H1 (cell line): ENCODE data around the gene MYD88. TPM values are rescaled to one million over a fixed set of nuclear protein-coding genes. Genes with fewer than 3 reads are reported as not detected.

Source experiments
- CTCF ChIA-PET: fragments of 300-600 bp; sonication (Branson Sonifier 250); formaldehyde crosslinking; loops from one replicate; lab custom pipeline; 2021; ENCODE audit not compliant: partially characterized antibody; lab: Charles Lee
- POLR2A ChIA-PET: fragments of 300-600 bp; sonication (Branson Sonifier 250); formaldehyde crosslinking; loops from one replicate; lab custom pipeline; 2021; ENCODE audit warnings: inconsistent platforms; ENCODE audit not compliant: partially characterized antibody; lab: Charles Lee
- DNase-seq, 2 experiments: peaks; one replicate each; pipeline versions ENCODE4 v3.0.0 to v3.0.0-alpha.2; 2010 to 2022; ENCODE audit warnings: low spot score in 2 of 2, low read depth in 1 of 2, mixed read lengths in 1 of 2
- FAIRE-seq: peaks from 2 replicates; lab custom pipeline; 2011; peaks lifted over from hg19 to GRCh38; lab: Jason Lieb, UNC
- H2AFZ ChIP-seq: 2 replicates; pipeline ENCODE4 v1.8.1; 2012; ENCODE audit warnings: low read length, inconsistent platforms
- H2AK5ac ChIP-seq: 2 replicates; pipeline ENCODE4 v1.6.1; 2013; ENCODE audit warnings: low read depth, low read length
- H2BK120ac ChIP-seq: replicated peaks from 2 replicates; pipeline ENCODE3; 2013; ENCODE audit warnings: low read depth, low read length, inconsistent platforms
- H2BK12ac ChIP-seq: 2 replicates; pipeline ENCODE4 v1.6.1; 2013; ENCODE audit warnings: low read depth, low read length
- H2BK15ac ChIP-seq: 2 replicates; pipeline ENCODE4 v1.6.1; 2013; ENCODE audit warnings: low read length
- H2BK20ac ChIP-seq: 2 replicates; pipeline ENCODE4 v1.6.1; 2013; ENCODE audit warnings: low read length
- H2BK5ac ChIP-seq: 2 replicates; pipeline ENCODE4 v1.6.1; 2013; ENCODE audit warnings: low read depth, low read length
- H3K14ac ChIP-seq: 2 replicates; pipeline ENCODE4 v1.6.1; 2013; ENCODE audit warnings: inconsistent platforms; ENCODE audit not compliant: insufficient read length
- H3K18ac ChIP-seq: 2 replicates; pipeline ENCODE4 v1.6.1; 2013; ENCODE audit warnings: low read length; ENCODE audit errors: extremely low read depth
- H3K23ac ChIP-seq: 2 replicates; pipeline ENCODE4 v1.6.1; 2013; ENCODE audit warnings: inconsistent platforms; ENCODE audit not compliant: insufficient read length
- H3K23me2 ChIP-seq: 2 replicates; pipeline ENCODE4 v1.6.1; 2013; ENCODE audit warnings: low read depth, low read length
- H3K27ac ChIP-seq: 2 replicates; pipeline ENCODE4 v1.6.1; 2011; ENCODE audit warnings: low read depth, low read length, inconsistent platforms
- H3K27me3 ChIP-seq, 4 experiments: replicated peaks in 1 of 4; 1 replicate in 1 of 4; 2 replicates in 3 of 4; pipeline versions ENCODE4 v1.6.1 to v1.8.1; 2011 to 2013; ENCODE audit warnings: low read length in 3 of 4, mild to moderate bottlenecking in 3 of 4, inconsistent platforms in 2 of 4, mixed read lengths in 2 of 4, moderate library complexity in 1 of 4; ENCODE audit not compliant: control insufficient read depth in 3 of 4, insufficient read depth in 3 of 4; ENCODE audit errors: extremely low read depth in 1 of 4
- H3K36me3 ChIP-seq, 4 experiments: 2 replicates each; pipeline versions ENCODE4 v1.6.1 to v1.8.1; 2011 to 2013; ENCODE audit warnings: mild to moderate bottlenecking in 4 of 4, low read length in 3 of 4, moderate library complexity in 2 of 4, control low read depth in 1 of 4, inconsistent platforms in 1 of 4; ENCODE audit not compliant: insufficient read depth in 4 of 4, control insufficient read depth in 2 of 4
- H3K4ac ChIP-seq: replicated peaks from 2 replicates; pipeline ENCODE3; 2013; ENCODE audit warnings: low read length, low read depth, mixed read lengths, inconsistent platforms; ENCODE audit not compliant: insufficient read length
- H3K4me1 ChIP-seq, 4 experiments: replicated peaks in 1 of 4; 1 replicate in 1 of 4; 2 replicates in 3 of 4; pipeline versions ENCODE4 v1.6.1 to v1.8.1; 2011 to 2013; ENCODE audit warnings: low read length in 3 of 4, inconsistent platforms in 2 of 4, mixed read lengths in 1 of 4; ENCODE audit not compliant: insufficient read depth in 4 of 4, control insufficient read depth in 3 of 4
- H3K4me2 ChIP-seq, 2 experiments: 2 replicates each; pipeline versions ENCODE4 v1.6.1 to v1.8.1; 2011 to 2013; ENCODE audit warnings: low read depth in 2 of 2, low read length in 2 of 2, control low read depth in 1 of 2, inconsistent platforms in 1 of 2, mild to moderate bottlenecking in 1 of 2; ENCODE audit not compliant: insufficient read depth in 1 of 2
- H3K4me3 ChIP-seq, 4 experiments: fragments of 200-600, 300-600 bp in 1 of 4; sonication (generic), shearing (Covaris generic), sonication (Bioruptor Twin) in 1 of 4; 2 replicates each; pipeline versions ENCODE4 v1.5.1 to v1.8.1; 2011 to 2016; ENCODE audit warnings: low read length in 4 of 4, low read depth in 3 of 4, control low read depth in 2 of 4, inconsistent platforms in 2 of 4, mild to moderate bottlenecking in 2 of 4, mixed read lengths in 1 of 4, moderate library complexity in 1 of 4; ENCODE audit not compliant: insufficient read depth in 2 of 4; ENCODE audit errors: extremely low read depth in 1 of 4
- H3K56ac ChIP-seq: replicated peaks from 2 replicates; pipeline ENCODE3; 2013; ENCODE audit warnings: low read depth, mild to moderate bottlenecking, mixed read lengths, low read length, inconsistent platforms; ENCODE audit not compliant: insufficient read length
- H3K79me1 ChIP-seq: 2 replicates; pipeline ENCODE4 v1.6.1; 2013; ENCODE audit warnings: low read depth, low read length, control low read depth
- H3K79me2 ChIP-seq, 2 experiments: 2 replicates each; pipeline versions ENCODE4 v1.6.1 to v1.8.1; 2012 to 2013; ENCODE audit warnings: low read length in 2 of 2, mild to moderate bottlenecking in 2 of 2, inconsistent platforms in 1 of 2; ENCODE audit not compliant: insufficient read depth in 2 of 2, control insufficient read depth in 1 of 2
- H3K9ac ChIP-seq, 4 experiments: replicated peaks in 1 of 4; 1 replicate in 1 of 4; 2 replicates in 3 of 4; pipeline versions ENCODE4 v1.6.1 to v1.8.1; 2011 to 2013; ENCODE audit warnings: low read depth in 3 of 4, low read length in 3 of 4, control low read depth in 2 of 4, mild to moderate bottlenecking in 2 of 4, moderate library complexity in 2 of 4, inconsistent platforms in 1 of 4; ENCODE audit errors: extremely low read depth in 1 of 4
- H3K9me3 ChIP-seq, 2 experiments: 2 replicates each; pipeline versions ENCODE4 v1.6.1 to v1.8.1; 2012 to 2013; ENCODE audit warnings: mild to moderate bottlenecking in 2 of 2, moderate library complexity in 2 of 2, control low read depth in 1 of 2, inconsistent platforms in 1 of 2, low read depth in 1 of 2, low read length in 1 of 2, mixed read lengths in 1 of 2; ENCODE audit not compliant: insufficient read depth in 2 of 2
- H4K20me1 ChIP-seq, 2 experiments: replicated peaks in 1 of 2; 2 replicates each; pipeline versions ENCODE3 to v1.8.1; 2011 to 2013; ENCODE audit warnings: inconsistent platforms in 2 of 2, low read length in 2 of 2, mild to moderate bottlenecking in 1 of 2; ENCODE audit not compliant: insufficient read depth in 2 of 2, control insufficient read depth in 1 of 2
- H4K5ac ChIP-seq: 2 replicates; pipeline ENCODE4 v1.6.1; 2013; ENCODE audit warnings: low read length, low read depth, mixed read lengths, inconsistent platforms; ENCODE audit not compliant: insufficient read length
- H4K8ac ChIP-seq: 2 replicates; pipeline ENCODE4 v1.8.0; 2013; ENCODE audit warnings: mild to moderate bottlenecking, moderate library complexity, low read length, inconsistent platforms; ENCODE audit not compliant: insufficient read depth; ENCODE audit errors: extremely low read depth
- H4K91ac ChIP-seq: replicated peaks from 2 replicates; pipeline ENCODE3; 2013; ENCODE audit warnings: low read length, mixed read lengths, inconsistent platforms; ENCODE audit not compliant: insufficient read length
- BRCA1 ChIP-seq: IDR thresholded peaks from 2 replicates; pipeline ENCODE4 v1.6.1; 2012; ENCODE audit warnings: low read depth, low read length, improper control_type of control experiment
- NANOG ChIP-seq: IDR thresholded peaks from 2 replicates; pipeline ENCODE4 v1.6.1; 2011; ENCODE audit warnings: low read length, low read depth, mild to moderate bottlenecking, inconsistent platforms; ENCODE audit not compliant: insufficient read depth, poor library complexity, severe bottlenecking
- PHF8 ChIP-seq: fragments of 200-600 bp; sonication (generic); conservative IDR thresholded peaks from 2 replicates; pipeline ENCODE4 v1.7.1; 2012; ENCODE audit warnings: low read depth, mild to moderate bottlenecking, inconsistent platforms, low read length, moderate library complexity
- RBBP5 ChIP-seq: IDR thresholded peaks from 2 replicates; pipeline ENCODE4 v1.7.1; 2012; ENCODE audit warnings: low read depth, mild to moderate bottlenecking, inconsistent platforms, low read length, moderate library complexity, borderline replicate concordance
- RNF2 ChIP-seq: fragments of 200-900, 300-1000 bp; sonication (generic); IDR thresholded peaks from 2 replicates; pipeline ENCODE4 v1.7.1; 2016; ENCODE audit warnings: borderline replicate concordance, low read depth, mild to moderate bottlenecking, antibody characterized with exemption, low read length; ENCODE audit not compliant: poor library complexity, severe bottlenecking; ENCODE audit errors: missing control alignments
- SRF ChIP-seq: IDR thresholded peaks from 2 replicates; pipeline ENCODE4 v1.6.1; 2011; ENCODE audit warnings: mild to moderate bottlenecking, low read depth, low read length, moderate library complexity
- TBP ChIP-seq: IDR thresholded peaks from 2 replicates; pipeline ENCODE4 v1.6.1; 2011; ENCODE audit warnings: low read depth, low read length, improper control_type of control experiment
- WGBS, 2 experiments: shearing (Covaris generic) in 1 of 2; methylation state at CpG; one replicate each; pipeline versions ENCODE4 v1.1.6 to v1.1.7; 2013 to 2015; ENCODE audit warnings: low lambda C conversion rate in 2 of 2, mixed read lengths in 2 of 2, inconsistent platforms in 1 of 2, low coverage in 1 of 2, missing lambda C conversion rate in 1 of 2; ENCODE audit not compliant: insufficient replicate concordance in 2 of 2, insufficient coverage in 1 of 2, insufficient read length in 1 of 2; ENCODE audit errors: extremely low coverage in 1 of 2, missing lambda C conversion rate in 1 of 2; 5-methylcytosine and 5-hydroxymethylcytosine counted together
- polyA plus RNA-seq, 7 experiments: library from polyadenylated mRNA; depleted of rRNA in 3 of 7; stranded (reverse) in 5 of 7; unstranded in 2 of 7; fragments of >200 nt in 5 of 7; fragments of 200-250 nt in 2 of 7; gene quantifications; 1 replicate in 5 of 7; 2 replicates in 1 of 7; 4 replicates in 1 of 7; pipeline versions ENCODE4 v1.2.1 to v1.2.3, GENCODE V29; 2011 to 2013; ENCODE audit warnings: missing spikeins in 2 of 7, mixed read lengths in 2 of 7
- total RNA-seq: library from RNA; stranded (reverse); fragmentation: NEBNext Ultra II Directional; extraction: Animal tissue kit (Norgen Biotek cat#: 25700); gene quantifications from 2 replicates; pipeline ENCODE4 v1.2.1, GENCODE V29; 2021
- TF ChIP-seq, protein P1 (sequence below), 3 experiments: IDR thresholded peaks; 1 replicate in 2 of 3; 2 replicates in 1 of 3; pipeline versions ENCODE4 v1.5.1 to v1.6.1; 2011; ENCODE audit warnings: low read length in 3 of 3, mild to moderate bottlenecking in 3 of 3, inconsistent platforms in 2 of 3, low read depth in 1 of 3, moderate library complexity in 1 of 3; ENCODE audit not compliant: insufficient read depth in 1 of 3; ENCODE audit errors: control extremely low read depth in 1 of 3

MYD88 gene
- total and polyA plus RNA-seq, 2 of the 8 experiments (the other 6 are each of a cell fraction or from before 2014, with no cell fraction given), result 22.1 to 22.5 TPM

DNA sequence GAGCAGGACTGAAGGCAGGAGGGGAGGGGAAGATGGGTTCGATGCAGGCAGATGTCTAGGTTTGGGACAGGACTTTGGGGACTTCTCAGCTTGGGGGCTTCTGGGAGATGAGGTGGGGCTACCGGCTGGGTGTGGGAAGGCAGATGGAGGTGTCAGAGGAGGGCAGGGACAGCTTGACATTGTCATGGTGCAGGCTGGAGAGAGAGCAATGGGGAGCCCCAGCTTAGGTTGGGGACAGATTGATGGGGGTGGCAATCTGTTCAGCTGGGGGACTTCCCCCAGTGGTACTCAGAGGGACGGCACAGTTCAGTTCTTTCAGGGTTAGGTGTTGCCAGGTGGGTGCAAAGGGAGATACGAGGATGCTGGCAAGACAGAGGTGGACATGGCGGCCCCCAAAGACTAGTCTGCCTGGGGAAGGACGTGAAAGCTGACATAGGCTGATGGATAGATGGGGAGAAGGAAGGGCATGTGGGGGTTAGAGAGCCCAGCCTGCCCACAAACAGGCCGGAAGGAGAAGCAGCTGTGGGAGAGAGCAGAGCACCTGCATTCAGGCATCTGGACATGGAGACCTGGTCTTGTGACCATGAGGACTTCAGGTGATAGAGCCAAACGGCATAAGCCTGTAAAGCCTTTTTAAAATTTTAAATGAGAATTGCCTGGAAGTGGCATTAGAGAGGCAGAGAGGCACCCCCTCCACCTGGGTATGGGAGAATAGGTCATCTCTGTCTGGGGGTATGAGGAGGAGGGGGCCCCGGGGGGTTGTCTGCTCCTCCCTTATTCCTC, 22.6 kb upstream of the MYD88 start:
- no peak overlapping the region for H2AFZ ChIP-seq
- H3K27ac ChIP-seq, result no peak overlapping the region
- no peaks in the 10 kb centered on the region for H3K79me2 ChIP-seq
- H3K4ac ChIP-seq, result no peak overlapping the region
- H3K79me1 ChIP-seq, result no peaks in the 10 kb centered on the region
- H3K14ac ChIP-seq, result no peak overlapping the region
- H3K4me1 ChIP-seq, result no peaks in the 10 kb centered on the region
- no peak overlapping the region for H3K18ac ChIP-seq
- H4K91ac ChIP-seq, result no peak overlapping the region
- no peak overlapping the region for H3K4me2 ChIP-seq
- peak overlapping the region; percentile 39; the same call in 1 of the 2 replicates for H2BK12ac ChIP-seq
- H3K56ac ChIP-seq, result no peak overlapping the region
- CTCF ChIA-PET, result interaction anchor here (0.6 to 8.8 kb wide), 11 partner anchors 8 to 548 kb away, joined by 3 to 105 read pairs (median 6); partner anchors contain the start of genes EXOG and SLC22A14
- peaks cover 0 to 5% of the 10 kb centered on the region in 2 experiments for H4K20me1 ChIP-seq
- no peak overlapping the region for H3K23ac ChIP-seq
- FAIRE-seq (no peak), DNase-seq (no peak)
- H2BK20ac ChIP-seq, result no peak overlapping the region
- no peak overlapping the region for H2BK15ac ChIP-seq
- no peaks in the 10 kb centered on the region for H3K23me2 ChIP-seq
- no peaks in the 10 kb centered on the region for H3K27me3 ChIP-seq
- H3K9ac ChIP-seq, result no peak overlapping the region
- POLR2A ChIA-PET, result interaction anchor here (0.6 to 3.4 kb wide), 5 partner anchors 9 to 381 kb away, joined by 3 to 14 read pairs (median 4); partner anchors contain the start of gene ACAA1
- H4K8ac ChIP-seq, result no peak overlapping the region
- H3K9me3 ChIP-seq, result no peaks in the 10 kb centered on the region; a peak in 1 of 4 replicates
- H4K5ac ChIP-seq, result no peak overlapping the region
- no peak overlapping the region for H2BK120ac ChIP-seq
- H2BK5ac ChIP-seq, result no peak overlapping the region
- H2AK5ac ChIP-seq, result no peak overlapping the region
- WGBS, 2 experiments, result 85% methylated on average over 8 of the region's 9 CpGs; no CpG with 5 or more reads in 1 of the 2 experiments
- H3K36me3 ChIP-seq, result no peaks in the 10 kb centered on the region
- no peak overlapping the region for H3K4me3 ChIP-seq
- TF ChIP-seq RNF2 (no peak), BRCA1 (no peak), NANOG (no peak), SRF (no peak), RBBP5 (no peak), TBP (no peak), PHF8 (no peak)
- TF ChIP-seq, protein P1, sequence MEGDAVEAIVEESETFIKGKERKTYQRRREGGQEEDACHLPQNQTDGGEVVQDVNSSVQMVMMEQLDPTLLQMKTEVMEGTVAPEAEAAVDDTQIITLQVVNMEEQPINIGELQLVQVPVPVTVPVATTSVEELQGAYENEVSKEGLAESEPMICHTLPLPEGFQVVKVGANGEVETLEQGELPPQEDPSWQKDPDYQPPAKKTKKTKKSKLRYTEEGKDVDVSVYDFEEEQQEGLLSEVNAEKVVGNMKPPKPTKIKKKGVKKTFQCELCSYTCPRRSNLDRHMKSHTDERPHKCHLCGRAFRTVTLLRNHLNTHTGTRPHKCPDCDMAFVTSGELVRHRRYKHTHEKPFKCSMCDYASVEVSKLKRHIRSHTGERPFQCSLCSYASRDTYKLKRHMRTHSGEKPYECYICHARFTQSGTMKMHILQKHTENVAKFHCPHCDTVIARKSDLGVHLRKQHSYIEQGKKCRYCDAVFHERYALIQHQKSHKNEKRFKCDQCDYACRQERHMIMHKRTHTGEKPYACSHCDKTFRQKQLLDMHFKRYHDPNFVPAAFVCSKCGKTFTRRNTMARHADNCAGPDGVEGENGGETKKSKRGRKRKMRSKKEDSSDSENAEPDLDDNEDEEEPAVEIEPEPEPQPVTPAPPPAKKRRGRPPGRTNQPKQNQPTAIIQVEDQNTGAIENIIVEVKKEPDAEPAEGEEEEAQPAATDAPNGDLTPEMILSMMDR (IDR thresholded peaks at IDR 0.05; ENCODE audit: control extremely low read depth in 1 of 3, insufficient read depth in 1 of 3, low read depth in 1 of 3, low read length in 3 of 3), result no peak
